ENCODE data around the gene AGBL4.

AGBL4 gene

DNA sequence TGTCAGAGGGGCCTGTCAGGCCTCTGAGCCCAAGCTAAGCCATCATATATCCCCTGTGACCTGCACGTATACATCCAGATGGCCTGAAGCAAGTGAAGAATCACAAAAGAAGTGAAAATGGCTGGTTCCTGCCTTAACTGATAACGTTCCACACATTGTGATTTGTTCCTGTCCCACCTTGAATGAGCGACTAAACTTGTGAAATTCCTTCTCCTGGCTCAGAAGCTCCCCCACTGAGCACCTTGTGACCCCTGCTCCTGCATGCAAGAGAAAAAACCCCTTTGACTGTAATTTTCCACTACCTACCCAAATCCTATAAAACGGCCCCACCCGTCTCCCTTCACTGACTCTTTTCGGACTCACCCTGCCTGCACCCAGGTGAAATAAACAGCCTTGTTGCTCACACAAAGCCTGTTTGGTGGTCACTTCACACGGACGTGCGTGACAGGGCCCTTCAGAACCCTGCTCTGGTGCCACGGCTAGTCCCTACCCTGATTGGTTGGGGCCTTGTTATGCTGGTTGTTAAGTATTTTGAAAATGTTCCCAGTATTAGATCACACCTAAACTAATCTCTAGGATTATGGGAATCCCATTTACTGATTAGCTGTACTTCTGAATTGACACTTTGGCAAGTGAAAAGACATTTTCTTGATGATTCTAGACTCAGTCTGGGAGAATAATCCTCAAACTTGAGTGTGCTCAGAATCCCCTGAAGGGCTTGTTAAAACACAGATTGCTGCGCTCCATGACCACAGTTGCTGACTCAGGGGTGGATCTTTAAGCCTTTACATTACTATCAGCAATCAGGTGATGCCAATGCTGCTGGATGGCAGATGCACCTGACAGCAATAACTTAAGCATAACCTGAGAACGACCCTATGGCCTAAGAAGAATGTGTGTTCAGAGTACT lies 1523.0 kb downstream of the AGBL4 start:
- FAIRE-seq, result no peak

GRCh38 chr1:48499211-48499735 lies 1524.5 kb downstream of the AGBL4 start:
- no peak for FAIRE-seq

DNA sequence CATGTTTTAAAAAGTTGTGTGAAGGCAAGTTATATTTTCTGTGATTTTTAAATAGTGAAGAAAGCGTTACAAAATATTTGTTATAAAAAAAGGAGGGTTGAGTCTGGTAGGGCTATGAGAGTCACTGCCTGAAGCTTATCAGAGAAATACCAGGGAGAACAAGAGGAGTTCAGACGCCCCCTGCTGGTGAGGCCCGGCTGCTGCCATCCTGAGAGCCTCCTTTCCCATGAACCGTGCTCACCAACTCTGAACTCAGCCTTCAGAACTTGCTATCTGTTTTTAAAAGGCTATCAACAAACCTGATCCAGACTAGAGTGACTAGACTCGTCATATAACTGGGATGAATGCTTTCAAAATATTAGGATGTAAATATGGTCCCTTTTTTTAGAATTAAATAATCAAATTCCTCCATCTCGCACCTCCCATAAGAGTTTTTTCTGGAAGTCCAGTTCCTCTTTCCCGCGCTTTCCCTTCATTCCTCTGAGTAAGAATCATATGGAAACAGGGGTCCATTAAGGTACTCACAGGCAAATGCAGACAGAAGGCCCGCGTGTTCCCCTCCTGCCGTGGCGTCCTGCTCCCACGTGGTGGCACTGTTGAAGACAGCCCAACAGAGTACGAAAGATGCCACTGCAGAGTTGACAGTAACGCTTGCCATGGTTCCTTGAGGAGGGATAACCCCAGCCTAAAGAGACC lies 1525.5 kb downstream of the AGBL4 start:
- no peak for FAIRE-seq

DNA sequence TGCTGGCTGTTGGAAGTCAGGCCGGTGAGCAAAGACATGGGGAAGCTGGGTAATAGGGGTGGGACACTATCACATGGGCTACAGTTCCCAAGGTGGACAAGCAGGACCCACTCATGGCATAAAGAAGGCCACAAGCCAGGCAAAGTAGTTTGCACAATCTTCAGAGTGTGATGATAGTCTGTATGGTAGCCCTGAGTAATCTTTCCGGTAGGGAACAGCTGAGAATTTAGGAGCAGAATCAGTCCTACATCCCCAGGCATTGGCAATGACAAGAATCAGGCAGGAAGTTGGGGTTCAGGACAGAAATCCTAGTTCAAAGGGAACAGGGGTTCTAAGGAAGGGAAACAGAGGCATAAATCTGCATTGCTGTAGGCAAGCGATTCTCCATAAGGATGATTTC lies 1527.8 kb downstream of the AGBL4 start:
- no peak for FAIRE-seq

DNA sequence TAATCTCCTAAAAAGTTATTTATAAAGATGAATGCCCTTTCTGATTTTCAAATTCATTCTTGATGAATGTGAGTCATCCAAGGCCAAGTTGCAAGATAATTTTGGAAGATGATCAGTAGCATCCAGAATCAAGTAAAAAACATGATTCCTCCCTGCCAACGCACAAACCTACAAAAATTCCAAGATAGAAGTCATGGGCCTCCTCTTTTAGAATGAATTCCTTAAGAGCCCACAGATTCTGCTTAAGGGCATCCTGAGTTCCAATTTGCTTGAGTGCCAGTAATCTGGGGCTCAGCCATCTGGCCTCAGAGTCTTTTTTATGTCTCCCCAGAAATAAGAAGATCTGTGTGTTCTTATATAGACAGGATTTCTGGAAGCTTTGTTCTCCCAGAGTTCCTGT lies 1528.6 kb downstream of the AGBL4 start:
- FAIRE-seq, result no peak

DNA sequence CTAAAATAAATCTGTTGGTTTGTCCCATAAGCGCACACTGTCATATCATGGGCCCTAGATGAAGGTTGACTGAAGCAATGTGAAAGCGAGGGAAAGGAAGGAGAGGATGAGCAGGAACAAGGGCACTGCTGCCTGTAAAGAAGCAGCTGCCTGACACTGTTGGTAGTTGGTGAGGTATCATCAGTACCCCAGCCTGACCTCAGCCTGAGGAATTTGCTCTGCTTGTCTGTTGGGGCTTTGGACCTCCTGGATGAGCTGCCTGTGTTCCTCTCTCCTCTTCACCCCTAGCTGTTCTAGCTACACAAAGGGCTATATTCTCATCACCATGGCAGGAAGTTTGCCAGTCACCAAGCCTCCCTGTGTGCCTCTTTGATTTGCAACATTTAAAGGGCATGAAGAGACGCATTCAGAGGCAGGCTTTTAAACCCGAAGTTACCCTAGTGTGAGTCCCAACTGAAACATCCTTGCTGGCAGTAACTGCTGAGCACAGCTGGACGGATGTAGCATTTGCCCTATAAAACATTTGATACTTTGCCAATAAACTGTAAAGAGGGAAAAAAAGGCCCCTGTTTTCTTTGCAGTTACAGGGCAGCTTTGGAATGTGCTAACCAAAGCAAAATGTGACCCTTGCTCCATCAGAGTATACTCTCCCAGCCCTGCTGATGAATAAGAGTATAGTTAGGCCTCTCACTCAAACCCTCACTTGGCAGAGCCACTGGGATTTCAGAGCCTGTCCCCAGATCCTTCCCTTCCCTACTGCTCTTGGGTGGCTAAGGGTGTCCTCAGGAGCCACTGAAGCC lies 1529.6 kb downstream of the AGBL4 start:
- no peak for FAIRE-seq

DNA sequence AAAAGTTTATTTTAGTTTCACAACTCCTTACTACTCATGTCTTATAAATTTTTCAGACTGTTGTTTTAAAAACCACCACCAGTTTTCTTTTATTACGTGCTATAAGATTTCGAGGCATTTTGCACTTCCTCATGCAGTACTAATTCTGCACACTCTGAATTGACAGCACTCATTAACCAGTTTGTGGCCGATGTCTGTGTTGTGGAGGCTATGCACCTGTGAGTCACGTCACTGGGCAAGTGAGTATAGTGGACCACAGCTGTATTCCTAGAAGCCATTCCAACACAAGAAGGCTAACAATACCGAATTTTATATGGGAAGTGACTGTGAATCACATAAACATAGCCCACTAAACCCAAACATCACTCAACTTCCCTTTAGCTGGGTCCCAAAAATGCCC lies 1530.7 kb downstream of the AGBL4 start:
- no peak for FAIRE-seq

DNA sequence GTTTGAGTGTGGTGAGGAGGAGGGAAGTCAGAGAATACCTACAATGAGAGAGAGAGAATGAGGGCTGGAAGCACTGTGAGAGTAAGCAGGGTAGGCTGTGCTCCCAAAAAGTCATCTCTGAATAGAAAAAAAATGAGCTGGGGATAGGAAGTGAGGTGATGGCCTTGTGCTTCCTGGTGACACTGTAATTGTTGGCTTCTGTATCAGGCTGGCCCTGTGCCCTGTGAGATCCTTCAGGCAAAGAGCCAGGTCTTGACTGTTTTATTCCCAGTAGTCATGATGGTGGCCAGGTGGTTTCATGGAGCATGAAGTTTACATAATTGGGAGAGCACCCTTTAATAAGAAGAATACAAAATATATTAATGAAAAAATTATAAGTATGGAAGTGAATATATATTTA lies 1531.4 kb downstream of the AGBL4 start:
- FAIRE-seq, result peak; percentile 18

GRCh38 chr1:48488721-48489120 lies 1535.0 kb downstream of the AGBL4 start:
- no peak for FAIRE-seq

All from colon (tissue), 2 donors.